Esophagus squamous epithelium (tissue), 5 donors: ENCODE data around the gene REELD1. TPM values are rescaled to one million over a fixed set of nuclear protein-coding genes. Genes with fewer than 3 reads are reported as not detected.

ENCODE experiments used
- DNase-seq: peaks from one replicate; lab custom pipeline; 2025; lab: John Stamatoyannopoulos, UW
- H3K27ac ChIP-seq, 4 donors: fragments of 200-600 bp; sonication (generic); one replicate each; pipeline ENCODE4 v1.5.1; 2016 to 2019; ENCODE audit warnings: mild to moderate bottlenecking in 1 of 4
- H3K27me3 ChIP-seq, 4 donors: fragments of 200-600 bp; sonication (generic); 1 replicate in 3 of 4; 2 replicates in 1 of 4; pipeline versions ENCODE4 v1.5.1 to v1.6.0; 2017 to 2021; ENCODE audit warnings: antibody characterized with exemption in 1 of 4
- H3K36me3 ChIP-seq, 3 donors: fragments of 200-600 bp; sonication (generic); one replicate each; pipeline ENCODE4 v1.5.1; 2016 to 2019
- H3K4me1 ChIP-seq, 3 donors: fragments of 200-600 bp; sonication (generic); one replicate each; pipeline ENCODE4 v1.5.1; 2017 to 2019
- H3K4me3 ChIP-seq, 4 donors: fragments of 200-600 bp; sonication (generic); 1 replicate in 3 of 4; 2 replicates in 1 of 4; pipeline ENCODE4 v1.5.1; 2016 to 2019; ENCODE audit warnings: mild to moderate bottlenecking in 2 of 4, moderate library complexity in 1 of 4
- H3K9me3 ChIP-seq, 3 donors: fragments of 200-600 bp; sonication (generic); one replicate each; pipeline ENCODE4 v1.5.1; 2016 to 2019
- POLR2A ChIP-seq, 4 donors: fragments of 450-650 bp; IDR thresholded peaks; one replicate each; pipeline ENCODE4 v1.6.1; 2017; ENCODE audit warnings: antibody characterized with exemption in 4 of 4, mild to moderate bottlenecking in 4 of 4, moderate library complexity in 3 of 4
- WGBS, 2 donors: methylation state at CpG; one replicate each; pipeline ENCODE4 v1.1.5; 2018; 5-methylcytosine and 5-hydroxymethylcytosine counted together
- intact Hi-C: fragments of 100-400 bp; cut with DNase I; formaldehyde crosslinking; loops from one replicate; pipeline ENCODE4 v1.15.0; 2022
- total RNA-seq, 4 donors: library from RNA; depleted of rRNA; stranded (reverse); fragments of >200 nt; gene quantifications; one replicate each; pipeline ENCODE4 v1.1.0, GENCODE V29; 2016
- TF ChIP-seq, protein P1 (sequence below), 6 experiments: fragments of 450-650 bp in 4 of 6; fragments of 200-600 bp in 2 of 6; sonication (generic) in 2 of 6; IDR thresholded peaks; one replicate each; pipeline ENCODE4 v1.5.1; 2016 to 2019; ENCODE audit warnings: antibody characterized with exemption in 6 of 6, mild to moderate bottlenecking in 4 of 6, moderate library complexity in 4 of 6
- donor health status: DM: yes; HTN: yes; CAD: no.

REELD1 gene
- total RNA-seq, 4 donors from 2014 or later = not detected

DNA sequence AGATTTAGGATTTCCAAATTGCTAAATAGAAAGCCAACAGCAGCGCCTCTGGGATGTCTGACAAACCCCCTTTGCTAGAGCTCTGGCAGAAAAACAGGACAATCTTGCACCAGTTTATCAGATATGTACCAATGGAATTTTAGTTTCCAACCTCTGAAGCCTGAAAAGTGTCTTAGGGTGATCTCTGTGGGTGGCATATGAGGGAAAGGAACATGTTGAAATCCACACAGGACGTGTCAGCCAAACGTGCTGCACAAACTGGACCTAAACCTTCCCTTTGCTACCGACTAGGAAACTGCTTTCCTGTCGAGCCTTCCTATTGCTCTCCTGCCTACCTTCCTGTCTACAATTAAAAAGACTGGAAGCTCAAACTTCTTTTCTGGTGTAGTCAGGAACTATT is 53.5 kb downstream of the REELD1 start:
- no peaks in the 10 kb centered on the region for H3K27me3 ChIP-seq
- no peaks in the 10 kb centered on the region for H3K4me1 ChIP-seq
- H3K27ac ChIP-seq = no peak overlapping the region
- no peaks in the 10 kb centered on the region for H3K36me3 ChIP-seq
- intact Hi-C loops = no loop called here
- WGBS, 2 donors = 62 to 64% methylated on average over 5 of the region's 5 CpGs
- no peak for DNase-seq
- H3K4me3 ChIP-seq = no peak overlapping the region
- no peaks in the 10 kb centered on the region for H3K9me3 ChIP-seq
- no peak for TF ChIP-seq POLR2A (IDR thresholded peaks at IDR 0.05)
- TF ChIP-seq, protein P1, sequence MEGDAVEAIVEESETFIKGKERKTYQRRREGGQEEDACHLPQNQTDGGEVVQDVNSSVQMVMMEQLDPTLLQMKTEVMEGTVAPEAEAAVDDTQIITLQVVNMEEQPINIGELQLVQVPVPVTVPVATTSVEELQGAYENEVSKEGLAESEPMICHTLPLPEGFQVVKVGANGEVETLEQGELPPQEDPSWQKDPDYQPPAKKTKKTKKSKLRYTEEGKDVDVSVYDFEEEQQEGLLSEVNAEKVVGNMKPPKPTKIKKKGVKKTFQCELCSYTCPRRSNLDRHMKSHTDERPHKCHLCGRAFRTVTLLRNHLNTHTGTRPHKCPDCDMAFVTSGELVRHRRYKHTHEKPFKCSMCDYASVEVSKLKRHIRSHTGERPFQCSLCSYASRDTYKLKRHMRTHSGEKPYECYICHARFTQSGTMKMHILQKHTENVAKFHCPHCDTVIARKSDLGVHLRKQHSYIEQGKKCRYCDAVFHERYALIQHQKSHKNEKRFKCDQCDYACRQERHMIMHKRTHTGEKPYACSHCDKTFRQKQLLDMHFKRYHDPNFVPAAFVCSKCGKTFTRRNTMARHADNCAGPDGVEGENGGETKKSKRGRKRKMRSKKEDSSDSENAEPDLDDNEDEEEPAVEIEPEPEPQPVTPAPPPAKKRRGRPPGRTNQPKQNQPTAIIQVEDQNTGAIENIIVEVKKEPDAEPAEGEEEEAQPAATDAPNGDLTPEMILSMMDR (IDR thresholded peaks at IDR 0.05) = no peak

- H3K36me3 ChIP-seq = no peaks in the 10 kb centered on the region
- H3K27me3 ChIP-seq = no peaks in the 10 kb centered on the region
- DNase-seq = no peak
- intact Hi-C loops = no loop called here
- no peaks in the 10 kb centered on the region for H3K9me3 ChIP-seq
- H3K4me1 ChIP-seq = no peaks in the 10 kb centered on the region
- 73 to 79% methylated on average over 2 of the region's 2 CpGs for WGBS, 2 donors
- TF ChIP-seq, protein P1 (IDR thresholded peaks at IDR 0.05) = no peak
- TF ChIP-seq POLR2A (IDR thresholded peaks at IDR 0.05) = no peak
- no peak overlapping the region for H3K27ac ChIP-seq
- H3K4me3 ChIP-seq = no peak overlapping the region
Measured at GRCh38 chr4:146269228-146269653, 54.9 kb downstream of the REELD1 start.

- no peak for DNase-seq
- Histone ChIP-seq H3K27ac (no peak overlapping the region), H3K27me3 (no peaks in the 10 kb centered on the region), H3K4me3 (no peak overlapping the region), H3K9me3 (no peaks in the 10 kb centered on the region), H3K36me3 (no peaks in the 10 kb centered on the region), H3K4me1 (no peaks in the 10 kb centered on the region)
- no peak for TF ChIP-seq POLR2A (IDR thresholded peaks at IDR 0.05)
- TF ChIP-seq, protein P1 (IDR thresholded peaks at IDR 0.05) = no peak
- WGBS, 2 donors = 94 to 95% methylated on average over 3 of the region's 3 CpGs
- intact Hi-C loops = no loop called here
Measured at GRCh38 chr4:146271466-146271865, 57.1 kb downstream of the REELD1 start.

DNA sequence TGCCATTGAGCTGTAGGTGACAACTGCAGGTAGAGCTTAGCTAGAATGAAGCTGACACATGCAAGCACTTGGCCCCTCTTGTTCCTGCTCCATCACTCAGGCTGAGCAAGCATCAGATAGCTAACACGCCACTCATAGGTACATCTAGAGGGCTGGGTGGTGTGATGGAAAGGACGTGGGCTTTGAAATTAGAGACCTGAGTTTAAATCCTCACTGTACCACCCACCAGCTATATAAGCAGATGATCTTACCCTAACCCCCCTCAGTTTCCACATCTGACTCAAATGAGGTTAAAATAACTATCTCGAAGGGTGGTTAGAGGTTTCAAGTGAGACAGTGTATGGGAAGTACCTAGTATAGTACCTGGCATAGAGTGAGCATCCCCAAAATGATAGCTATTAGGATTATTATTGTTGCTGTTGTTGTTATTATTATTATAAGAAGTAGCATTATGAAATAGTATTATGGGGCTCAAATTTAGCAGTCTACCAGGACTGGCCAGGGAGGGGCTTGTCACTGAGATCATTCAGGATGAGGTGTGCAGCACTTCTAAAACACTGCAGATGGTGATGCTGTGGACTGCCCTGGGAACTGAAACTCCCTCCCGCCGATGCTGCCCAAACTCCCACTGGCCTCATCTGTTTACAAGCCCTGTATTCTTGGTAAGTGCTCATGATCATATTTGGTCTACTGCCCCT is 59.0 kb downstream of the REELD1 start:
- Histone ChIP-seq H3K36me3 (no peaks in the 10 kb centered on the region), H3K9me3 (no peaks in the 10 kb centered on the region), H3K27ac (no peak overlapping the region), H3K4me1 (no peaks in the 10 kb centered on the region), H3K4me3 (no peak overlapping the region), H3K27me3 (no peaks in the 10 kb centered on the region)
- 83 to 91% methylated on average over 4 to 5 of the region's 5 CpGs for WGBS, 2 donors
- TF ChIP-seq, protein P1 (IDR thresholded peaks at IDR 0.05) = no peak
- no peak for TF ChIP-seq POLR2A (IDR thresholded peaks at IDR 0.05)
- DNase-seq = no peak
- intact Hi-C loops = no loop called here

- intact Hi-C loops = no loop called here
- Histone ChIP-seq H3K4me1 (no peaks in the 10 kb centered on the region), H3K9me3 (no peaks in the 10 kb centered on the region), H3K27me3 (no peaks in the 10 kb centered on the region), H3K27ac (no peak overlapping the region), H3K36me3 (no peaks in the 10 kb centered on the region), H3K4me3 (no peak overlapping the region)
- DNase-seq = no peak
- WGBS, 2 donors = 92% methylated on average over 1 of the region's 1 CpG
- TF ChIP-seq POLR2A (IDR thresholded peaks at IDR 0.05) = no peak
- TF ChIP-seq, protein P1 (IDR thresholded peaks at IDR 0.05) = no peak
Measured at GRCh38 chr4:146274774-146275173, 60.4 kb downstream of the REELD1 start.
